GM10266 (cell line): ENCODE measurements around the gene PNPLA2.

ENCODE experiments used
- DNase-seq: peaks from one replicate; pipeline ENCODE4 v3.0.0; 2012; ENCODE audit errors: extremely low spot score
- TF ChIP-seq, protein P1 (sequence below): IDR thresholded peaks from 2 replicates; pipeline ENCODE4 v1.5.1; 2012; ENCODE audit warnings: mild to moderate bottlenecking, low read depth; ENCODE audit not compliant: control insufficient read depth, insufficient read depth; ENCODE audit errors: missing control alignments

The PNPLA2 gene

DNA sequence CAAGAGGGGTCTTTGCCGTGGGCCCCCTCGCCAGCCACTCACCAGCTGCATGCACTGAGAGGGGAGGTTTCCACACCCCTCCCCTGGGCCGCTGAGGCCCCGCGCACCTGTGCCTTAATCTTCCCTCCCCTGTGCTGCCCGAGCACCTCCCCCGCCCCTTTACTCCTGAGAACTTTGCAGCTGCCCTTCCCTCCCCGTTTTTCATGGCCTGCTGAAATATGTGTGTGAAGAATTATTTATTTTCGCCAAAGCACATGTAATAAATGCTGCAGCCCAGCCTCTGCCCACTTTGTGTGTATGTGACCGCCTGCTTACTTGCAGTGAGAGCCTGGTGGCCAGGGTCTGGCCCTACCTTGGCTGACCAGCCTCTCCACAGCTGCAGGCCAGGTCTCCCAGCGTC lies 6.2 kb downstream of the PNPLA2 start:
- TF ChIP-seq, protein P1, sequence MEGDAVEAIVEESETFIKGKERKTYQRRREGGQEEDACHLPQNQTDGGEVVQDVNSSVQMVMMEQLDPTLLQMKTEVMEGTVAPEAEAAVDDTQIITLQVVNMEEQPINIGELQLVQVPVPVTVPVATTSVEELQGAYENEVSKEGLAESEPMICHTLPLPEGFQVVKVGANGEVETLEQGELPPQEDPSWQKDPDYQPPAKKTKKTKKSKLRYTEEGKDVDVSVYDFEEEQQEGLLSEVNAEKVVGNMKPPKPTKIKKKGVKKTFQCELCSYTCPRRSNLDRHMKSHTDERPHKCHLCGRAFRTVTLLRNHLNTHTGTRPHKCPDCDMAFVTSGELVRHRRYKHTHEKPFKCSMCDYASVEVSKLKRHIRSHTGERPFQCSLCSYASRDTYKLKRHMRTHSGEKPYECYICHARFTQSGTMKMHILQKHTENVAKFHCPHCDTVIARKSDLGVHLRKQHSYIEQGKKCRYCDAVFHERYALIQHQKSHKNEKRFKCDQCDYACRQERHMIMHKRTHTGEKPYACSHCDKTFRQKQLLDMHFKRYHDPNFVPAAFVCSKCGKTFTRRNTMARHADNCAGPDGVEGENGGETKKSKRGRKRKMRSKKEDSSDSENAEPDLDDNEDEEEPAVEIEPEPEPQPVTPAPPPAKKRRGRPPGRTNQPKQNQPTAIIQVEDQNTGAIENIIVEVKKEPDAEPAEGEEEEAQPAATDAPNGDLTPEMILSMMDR = no peak
- DNase-seq = no peak

DNA sequence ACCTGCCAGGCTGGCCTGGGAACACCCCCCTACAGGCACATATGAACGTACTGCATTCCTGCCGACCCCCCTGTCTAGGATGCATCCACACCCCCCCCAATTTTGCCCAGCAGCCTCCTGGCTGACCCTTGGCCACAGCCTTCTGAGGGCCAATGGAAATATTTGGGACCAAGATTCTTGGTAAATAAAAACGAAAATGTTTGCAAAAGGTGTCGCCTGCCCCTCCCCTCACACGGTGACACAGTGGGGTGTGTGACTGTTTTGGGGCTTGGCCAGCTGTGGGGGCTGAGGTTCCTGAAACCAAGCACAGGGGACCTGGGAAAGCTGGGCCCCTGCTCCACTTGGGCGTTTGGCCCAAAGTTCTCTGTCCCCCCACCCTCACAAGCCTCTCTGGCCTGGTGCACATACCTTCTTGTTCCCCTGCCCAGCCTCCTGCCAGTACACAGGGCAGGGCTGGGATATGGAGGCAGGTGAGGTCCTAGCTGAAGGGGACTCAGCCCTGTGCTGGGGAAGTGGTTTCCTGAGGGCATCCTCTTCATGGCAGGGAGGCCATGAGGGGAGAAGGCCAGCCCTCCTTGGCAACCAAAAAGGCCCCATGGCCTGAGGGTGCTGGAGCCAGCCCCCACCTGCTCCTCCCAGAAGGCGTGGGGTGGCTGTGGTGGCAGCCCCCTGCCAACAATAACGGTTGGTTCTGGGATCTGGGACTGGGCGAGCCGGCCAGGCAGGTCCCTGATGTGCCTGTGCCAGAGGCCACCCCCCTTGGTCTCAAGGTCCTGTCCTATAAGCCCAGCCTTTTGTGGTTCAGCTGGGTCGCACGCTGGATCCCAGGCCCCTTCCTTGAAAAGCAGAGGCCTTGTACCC lies 6.9 kb downstream of the PNPLA2 start:
- no peak for DNase-seq
- TF ChIP-seq, protein P1 = no peak

DNA sequence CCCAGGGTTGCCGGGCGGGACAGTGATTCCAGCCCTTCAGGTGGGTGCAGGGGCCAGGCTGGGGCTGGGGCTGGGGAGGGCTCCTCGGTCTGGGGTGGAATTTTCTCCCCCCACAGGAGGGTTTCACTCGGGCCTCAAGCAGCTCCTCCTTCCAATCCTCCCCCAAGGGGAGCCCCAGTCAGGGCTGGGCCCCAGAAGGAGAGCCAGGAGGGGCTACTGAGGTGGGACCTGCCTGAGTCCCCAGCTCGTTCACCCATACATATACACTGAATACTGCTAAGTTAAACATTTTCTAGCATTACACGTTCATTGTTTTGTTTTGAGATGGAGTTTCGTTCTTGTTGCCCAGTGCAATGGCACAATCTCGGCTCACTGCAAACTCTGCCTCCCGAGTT lies 7.5 kb downstream of the PNPLA2 start:
- TF ChIP-seq, protein P1 = no peak
- DNase-seq = no peak

DNA sequence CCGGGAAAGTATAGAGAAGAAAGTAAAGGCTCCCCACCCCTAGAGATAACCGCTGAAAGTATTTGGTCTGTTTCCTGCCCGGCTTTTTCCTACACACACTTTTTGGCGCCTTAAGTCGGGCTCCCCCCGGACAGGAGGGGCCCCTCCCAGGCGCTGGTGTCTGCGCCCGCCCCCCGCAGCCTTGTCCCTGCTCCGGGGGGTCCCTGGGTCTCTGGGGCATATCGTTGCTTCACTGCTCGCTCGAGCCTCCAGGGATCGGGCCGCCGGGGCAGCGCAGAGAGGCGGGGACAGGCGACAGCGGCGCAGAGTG lies 8.1 kb downstream of the PNPLA2 start:
- no peak for DNase-seq
- TF ChIP-seq, protein P1 = no peak

DNA sequence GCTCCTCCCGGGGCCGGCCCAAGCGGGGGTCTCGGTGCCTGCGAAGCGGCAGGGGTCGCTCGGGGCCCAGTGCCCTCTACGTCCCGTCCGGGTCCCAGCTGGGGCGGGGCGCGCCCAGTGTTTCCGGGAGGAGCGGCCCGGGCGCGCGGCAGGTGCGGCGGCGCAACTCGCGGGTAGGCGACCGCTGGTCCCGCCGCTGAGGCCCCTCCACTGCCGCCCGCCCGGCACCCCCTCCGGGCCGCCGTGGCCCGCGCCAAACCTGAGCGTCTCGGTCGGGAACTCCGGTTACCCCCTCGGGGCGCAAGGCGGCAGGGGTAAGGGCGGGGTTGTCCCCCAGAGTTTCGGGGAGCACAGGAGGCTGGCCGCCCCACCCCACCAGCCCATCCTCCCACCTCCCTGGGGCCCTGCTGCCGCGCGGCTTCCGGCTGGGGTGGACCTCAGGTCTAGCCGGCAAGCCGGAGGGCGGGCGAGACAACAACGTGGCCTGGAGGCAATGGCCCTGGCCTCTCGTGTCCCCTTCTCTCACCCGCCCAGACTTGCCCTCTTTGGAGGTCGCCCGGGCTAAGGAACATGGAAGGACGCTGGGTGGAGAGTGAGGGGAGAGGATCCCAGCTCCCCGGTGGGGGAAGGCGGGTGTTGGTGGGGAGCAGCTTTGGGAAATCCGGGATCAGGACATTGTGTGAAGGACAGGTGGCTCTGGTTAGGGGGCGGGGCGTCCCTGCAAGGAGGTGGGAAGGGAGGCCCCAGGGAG lies 8.6 kb downstream of the PNPLA2 start:
- DNase-seq = peak; percentile 87
- TF ChIP-seq, protein P1 = no peak

DNA sequence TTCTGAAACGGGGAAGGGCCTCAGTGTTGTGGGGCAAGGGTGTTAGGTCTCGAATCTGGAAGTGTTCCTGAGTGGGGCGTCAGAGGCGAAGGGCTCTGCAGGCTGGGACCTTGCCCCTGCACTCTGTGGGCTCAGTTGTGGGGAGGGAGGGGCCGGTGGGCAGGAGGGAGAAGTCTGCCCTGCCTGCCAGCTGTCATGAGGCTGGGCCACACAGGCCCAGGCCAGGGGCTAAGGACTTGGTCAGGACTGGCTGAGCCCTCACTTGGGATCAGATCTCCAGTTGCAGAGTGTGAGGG lies 9.1 kb downstream of the PNPLA2 start, which contains the start of gene CRACR2B:
Gene CRACR2B, plus strand, starts transcription at position 23 of the 296 bp plus-strand sequence. CDS start 689 bp downstream, outside the sequence.
- DNase-seq = no peak
- TF ChIP-seq, protein P1 = no peak
